ENCODE data around the gene A1BG. TPM values are rescaled to one million over a fixed set of nuclear protein-coding genes. Genes with fewer than 3 reads are reported as not detected.

The A1BG gene
- polyA plus RNA-seq, 2 of the 4 experiments (the other 2 are of a cell fraction) = 2.5 to 9.5 TPM

DNA sequence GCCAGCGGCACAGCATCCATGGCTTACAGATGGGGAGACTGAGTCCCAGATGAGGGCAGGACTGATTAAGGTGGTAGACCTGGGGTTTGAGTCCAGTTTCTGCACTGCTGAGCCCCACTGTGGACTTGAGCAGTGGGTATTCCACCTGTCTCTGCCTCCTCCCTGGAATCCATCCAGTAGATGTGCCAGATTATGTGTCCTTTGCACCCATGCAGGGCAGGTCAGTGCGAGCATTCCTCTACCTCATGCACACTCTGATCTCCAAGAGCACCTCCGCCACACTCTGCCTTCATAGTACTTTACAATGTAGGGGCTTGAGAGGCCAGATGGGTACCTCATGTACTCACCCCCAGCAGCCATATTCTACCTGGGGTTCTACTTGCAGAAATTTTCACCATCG is 16.5 kb downstream of the A1BG start:
- Histone ChIP-seq H3K4me1 (no peaks in the 10 kb centered on the region), H3K27ac (no peak overlapping the region), H3K4me3 (no peak overlapping the region), H3K4me2 (no peak overlapping the region), H3K9me3 (peaks cover 72% of the 10 kb centered on the region)
- ChIA-PET CTCF (interaction anchor here (1.7 kb wide), 1 partner anchor 18 kb away, joined by 4 read pairs; no protein-coding TSS in a partner anchor), POLR2A (interaction anchor here (1.8 kb wide), 1 partner anchor 26 kb away, joined by 5 read pairs; the partner anchor contains the start of gene ZNF497)
- no peak for DNase-seq (ENCODE audit: low read depth in 1 of 2, low spot score in 1 of 2)
- TF ChIP-seq JUNB (IDR thresholded peaks at IDR 0.05) = no peak
- no peak for TF ChIP-seq TP53 (CRISPR knock-in tag; IDR thresholded peaks at IDR 0.05)
- TF ChIP-seq ATOH8 (CRISPR knock-in tag; IDR thresholded peaks at IDR 0.05; ENCODE audit: low read depth) = no peak
- TF ChIP-seq KDM1A (IDR thresholded peaks at IDR 0.05; ENCODE audit: low read depth) = no peak
- no peak for TF ChIP-seq GATA3 (IDR thresholded peaks at IDR 0.05; ENCODE audit: borderline replicate concordance)
- no peak for TF ChIP-seq MAFK (IDR thresholded peaks at IDR 0.05; ENCODE audit: partially characterized antibody)
- TF ChIP-seq BCL3 (IDR thresholded peaks at IDR 0.05) = no peak
- TF ChIP-seq SREBF2 (IDR thresholded peaks at IDR 0.05) = no peak
- TF ChIP-seq KDM5A (IDR thresholded peaks at IDR 0.05) = no peak
- no peak for TF ChIP-seq PBX3 (IDR thresholded peaks at IDR 0.05)
- ATAC-seq = no peak
- 94% methylated on average over 4 of the region's 4 CpGs for WGBS (ENCODE audit: missing lambda C conversion rate)
- FAIRE-seq = no peak

DNA sequence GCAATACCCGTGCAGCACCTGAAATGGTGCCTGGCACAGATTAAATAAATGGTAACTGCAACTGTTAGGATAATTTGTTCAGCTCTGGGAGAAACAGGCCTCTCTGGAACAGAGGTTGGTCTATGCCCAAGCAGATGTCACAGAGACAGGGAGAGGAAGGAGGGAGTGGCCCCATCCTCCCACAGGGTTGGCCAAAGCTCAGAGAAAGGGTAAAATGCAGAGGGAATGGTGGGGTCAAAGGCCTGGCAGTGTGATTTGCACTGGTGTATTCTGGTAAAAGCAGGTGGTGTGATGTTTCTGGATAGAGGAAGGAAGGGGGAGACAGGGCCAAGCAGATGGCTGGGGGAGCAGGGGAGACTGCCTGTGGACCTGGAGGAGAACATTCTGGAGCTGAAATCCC is 17.1 kb downstream of the A1BG start:
- 91% methylated on average over 1 of the region's 1 CpG for WGBS (ENCODE audit: missing lambda C conversion rate)
- ChIA-PET POLR2A (interaction anchor here (1.8 kb wide), 1 partner anchor 26 kb away, joined by 5 read pairs; the partner anchor contains the start of gene ZNF497), CTCF (interaction anchor here (1.7 to 2.6 kb wide), 3 partner anchors 8 to 17 kb away, joined by 4 to 7 read pairs (median 6); partner anchors contain the start of gene ZSCAN22)
- FAIRE-seq (no peak), ATAC-seq (no peak), DNase-seq (ENCODE audit: low read depth in 1 of 2, low spot score in 1 of 2) (no peak)
- H3K9me3 ChIP-seq = peaks cover 66% of the 10 kb centered on the region
- H3K27ac ChIP-seq = no peak overlapping the region
- no peaks in the 10 kb centered on the region for H3K4me1 ChIP-seq
- TF ChIP-seq MYC (IDR thresholded peaks at IDR 0.05; ENCODE audit: borderline replicate concordance, low read length) (no peak), EHMT2 (IDR thresholded peaks at IDR 0.05; ENCODE audit: low read depth) (no peak), ZSCAN20 (CRISPR knock-in tag; IDR thresholded peaks at IDR 0.05) (no peak), MAZ (IDR thresholded peaks at IDR 0.05; ENCODE audit: borderline replicate concordance, low read depth, low read length) (no peak), RARB (CRISPR knock-in tag; IDR thresholded peaks at IDR 0.05) (no peak), HOXA7 (CRISPR knock-in tag; IDR thresholded peaks at IDR 0.05) (no peak), RAD21 (conservative IDR thresholded peaks at IDR 0.05 in 1 of 2, IDR thresholded peaks at IDR 0.05 in 1 of 2) (no peak), EHF (CRISPR knock-in tag; IDR thresholded peaks at IDR 0.05) (no peak), HOXB13 (CRISPR knock-in tag; IDR thresholded peaks at IDR 0.05; ENCODE audit: low read depth) (no peak), SREBF2 (IDR thresholded peaks at IDR 0.05) (no peak), GATA3 (IDR thresholded peaks at IDR 0.05; ENCODE audit: borderline replicate concordance) (no peak), POLR2A (IDR thresholded peaks at IDR 0.05; ENCODE audit: low read length) (no peak), TP53 (CRISPR knock-in tag; IDR thresholded peaks at IDR 0.05) (no peak), ATOH8 (CRISPR knock-in tag; IDR thresholded peaks at IDR 0.05; ENCODE audit: low read depth) (no peak)
- no peak overlapping the region for H3K4me2 ChIP-seq
- no peak overlapping the region for H3K4me3 ChIP-seq

DNA sequence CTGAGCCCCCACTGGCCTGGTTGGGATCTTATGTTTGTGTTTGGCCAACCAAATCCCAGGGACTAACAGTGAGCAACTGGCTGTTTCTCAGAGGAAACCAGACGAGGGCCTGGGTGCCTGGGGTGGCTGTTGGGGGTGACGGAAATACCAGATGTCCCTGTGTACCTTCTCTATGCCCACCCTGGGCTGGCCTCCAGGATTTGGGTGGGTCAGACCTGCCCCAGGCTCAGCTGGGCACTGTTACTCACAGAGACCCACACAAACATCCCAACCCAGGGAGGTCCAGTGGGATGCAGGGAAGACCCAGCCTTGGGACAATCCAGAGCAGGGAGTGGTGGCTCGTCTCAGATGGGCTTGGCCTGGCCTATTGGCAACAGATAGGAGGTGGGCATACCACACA is 17.7 kb downstream of the A1BG start:
- POLR2A ChIA-PET = interaction anchor here (1.8 kb wide), 1 partner anchor 27 kb away, joined by 5 read pairs; the partner anchor contains the start of gene ZNF497
- CTCF ChIA-PET = interaction anchor here (1.6 to 3.5 kb wide), 5 partner anchors 9 to 184 kb away, joined by 4 to 14 read pairs (median 7); partner anchors contain the start of genes ZBTB45 and ZSCAN22
- Histone ChIP-seq H3K4me2 (no peak overlapping the region), H3K4me3 (no peak overlapping the region), H3K27ac (no peak overlapping the region), H3K9me3 (peaks cover 60% of the 10 kb centered on the region), H3K4me1 (no peaks in the 10 kb centered on the region)
- ATAC-seq = no peak
- WGBS (ENCODE audit: missing lambda C conversion rate) = 56% methylated on average over 3 of the region's 3 CpGs
- DNase-seq (ENCODE audit: low read depth in 1 of 2, low spot score in 1 of 2) = no peak
- FAIRE-seq = no peak
- TF ChIP-seq MAZ (IDR thresholded peaks at IDR 0.05; ENCODE audit: borderline replicate concordance, low read depth, low read length) (no peak), GATA3 (IDR thresholded peaks at IDR 0.05; ENCODE audit: borderline replicate concordance) (no peak), MAFK (IDR thresholded peaks at IDR 0.05; ENCODE audit: partially characterized antibody) (no peak), FOSL2 (IDR thresholded peaks at IDR 0.05) (no peak), FOSL2 (CRISPR knock-in tag; IDR thresholded peaks at IDR 0.05) (no peak), POLR2A (IDR thresholded peaks at IDR 0.05; ENCODE audit: low read length) (no peak), RFX5 (IDR thresholded peaks at IDR 0.05) (no peak), CBX8 (IDR thresholded peaks at IDR 0.05) (no peak), NR3C1 (IDR thresholded peaks at IDR 0.05) (no peak), ZNF302 (CRISPR knock-in tag; IDR thresholded peaks at IDR 0.05) (no peak), NPAS2 (CRISPR knock-in tag; IDR thresholded peaks at IDR 0.05; ENCODE audit: borderline replicate concordance) (no peak), CBX2 (IDR thresholded peaks at IDR 0.05; ENCODE audit: borderline replicate concordance, low read depth) (no peak), ZFP36 (IDR thresholded peaks at IDR 0.05; ENCODE audit: borderline replicate concordance, partially characterized antibody) (no peak)
